ENCODE results near the gene WDR35. TPM values are rescaled to one million over a fixed set of nuclear protein-coding genes. Genes with fewer than 3 reads are reported as not detected.

The WDR35 gene
- total and polyA plus RNA-seq, 2 donors (not counting 3 experiments of a cell fraction or from before 2014, with no cell fraction given): 3.6 to 8.0 TPM

DNA sequence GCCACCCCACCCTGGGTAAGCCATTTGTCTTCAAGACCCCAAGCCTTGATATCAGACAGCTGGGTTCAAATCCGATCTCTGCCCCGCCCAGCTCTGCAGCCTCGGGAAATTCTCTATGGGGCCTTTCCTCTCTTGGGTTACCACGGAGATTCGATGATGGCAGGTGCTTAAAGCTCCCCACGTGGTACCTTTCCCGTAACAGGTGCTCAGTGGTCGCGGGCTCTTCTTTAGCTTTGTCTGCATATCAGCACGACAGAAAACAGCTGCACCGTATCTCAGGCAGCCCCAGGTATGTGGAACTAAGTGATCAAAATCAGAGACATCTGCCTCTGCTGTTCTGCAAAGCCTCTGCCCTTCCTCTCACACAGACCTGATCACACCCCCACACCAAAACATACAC, 125.5 kb downstream of the WDR35 start:
- dilution Hi-C loops (cut with MboI; ENCODE audit: extremely low pct_ligation_motif_present, low sequenced_read_pairs): no loop called here
- no TSS peak for BruUV-seq (replicated peaks)

More for the DNA sequence above, 125.5 kb downstream of the WDR35 start:
- Histone ChIP-seq H3K9me1 (replicated peaks; ENCODE audit: control insufficient read depth, extremely low read depth, insufficient read depth, low read length) (no peaks in the 10 kb centered on the region), H3K9me3 (replicated peaks; ENCODE audit: control insufficient read depth, insufficient read depth, low read length) (no peaks in the 10 kb centered on the region), H3K27me3 (ENCODE audit: control insufficient read depth in 2 of 2, insufficient read depth in 2 of 2, low read length in 2 of 2) (no peaks in the 10 kb centered on the region), H3K27ac (ENCODE audit: insufficient read depth, low read depth, low read length) (no peak overlapping the region), H3K4me2 (ENCODE audit: insufficient read depth, low read length) (no peak overlapping the region), H3K9ac (replicated peaks; ENCODE audit: extremely low read depth, insufficient read depth, low read length) (no peak overlapping the region), H3K4me1 (ENCODE audit: control insufficient read depth, extremely low read depth, insufficient read depth, low read length) (peaks cover 5% of the 10 kb centered on the region), H3K4me3 (replicated peaks in 1 of 3; ENCODE audit: insufficient read depth in 1 of 3, low read depth in 1 of 3, low read length in 3 of 3) (no peak overlapping the region), H3K36me3 (ENCODE audit: control insufficient read depth in 2 of 2, extremely low read depth in 1 of 2, insufficient read depth in 2 of 2, low read length in 2 of 2) (no peaks in the 10 kb centered on the region), H4K20me1 (replicated peaks; ENCODE audit: control insufficient read depth, extremely low read depth, insufficient read depth, low read length) (no peaks in the 10 kb centered on the region), H2AFZ (ENCODE audit: low read depth, low read length) (no peak overlapping the region), H3K79me2 (ENCODE audit: control insufficient read depth, insufficient read depth, low read length) (no peaks in the 10 kb centered on the region)
- intact Hi-C loops (cut with micrococcal nuclease): no loop called here
- no peak for DNase-seq (ENCODE audit: low read depth, low spot score)
- POLR2A ChIA-PET: no interaction called here
- TF ChIP-seq POLR2AphosphoS5 (IDR thresholded peaks at IDR 0.05; ENCODE audit: insufficient read depth, low read depth, low read length): no peak
- no peak for TF ChIP-seq POLR2A (IDR thresholded peaks at IDR 0.05; ENCODE audit: low read depth, low read length)
- TF ChIP-seq, protein P1, sequence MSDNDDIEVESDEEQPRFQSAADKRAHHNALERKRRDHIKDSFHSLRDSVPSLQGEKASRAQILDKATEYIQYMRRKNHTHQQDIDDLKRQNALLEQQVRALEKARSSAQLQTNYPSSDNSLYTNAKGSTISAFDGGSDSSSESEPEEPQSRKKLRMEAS (IDR thresholded peaks at IDR 0.05; ENCODE audit: insufficient read depth, insufficient read length): no peak
- no peak for TF ChIP-seq MYC (IDR thresholded peaks at IDR 0.05; ENCODE audit: low read depth, low read length)
- no peak for TF ChIP-seq GATA2 (IDR thresholded peaks at IDR 0.05; ENCODE audit: insufficient read depth, insufficient read length, low read depth, low read length)
- TF ChIP-seq JUN (IDR thresholded peaks at IDR 0.05; ENCODE audit: borderline replicate concordance, insufficient read depth, insufficient read length, low read depth): no peak
- TF ChIP-seq, protein P2, sequence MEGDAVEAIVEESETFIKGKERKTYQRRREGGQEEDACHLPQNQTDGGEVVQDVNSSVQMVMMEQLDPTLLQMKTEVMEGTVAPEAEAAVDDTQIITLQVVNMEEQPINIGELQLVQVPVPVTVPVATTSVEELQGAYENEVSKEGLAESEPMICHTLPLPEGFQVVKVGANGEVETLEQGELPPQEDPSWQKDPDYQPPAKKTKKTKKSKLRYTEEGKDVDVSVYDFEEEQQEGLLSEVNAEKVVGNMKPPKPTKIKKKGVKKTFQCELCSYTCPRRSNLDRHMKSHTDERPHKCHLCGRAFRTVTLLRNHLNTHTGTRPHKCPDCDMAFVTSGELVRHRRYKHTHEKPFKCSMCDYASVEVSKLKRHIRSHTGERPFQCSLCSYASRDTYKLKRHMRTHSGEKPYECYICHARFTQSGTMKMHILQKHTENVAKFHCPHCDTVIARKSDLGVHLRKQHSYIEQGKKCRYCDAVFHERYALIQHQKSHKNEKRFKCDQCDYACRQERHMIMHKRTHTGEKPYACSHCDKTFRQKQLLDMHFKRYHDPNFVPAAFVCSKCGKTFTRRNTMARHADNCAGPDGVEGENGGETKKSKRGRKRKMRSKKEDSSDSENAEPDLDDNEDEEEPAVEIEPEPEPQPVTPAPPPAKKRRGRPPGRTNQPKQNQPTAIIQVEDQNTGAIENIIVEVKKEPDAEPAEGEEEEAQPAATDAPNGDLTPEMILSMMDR (IDR thresholded peaks at IDR 0.05; ENCODE audit: extremely low read depth in 1 of 2, insufficient read depth in 1 of 2, low read depth in 1 of 2, low read length in 2 of 2): no peak
- TF ChIP-seq EZH2 (IDR thresholded peaks at IDR 0.05; ENCODE audit: borderline replicate concordance, low read depth, low read length, severe bottlenecking): no peak
- no peak for TF ChIP-seq FOS (IDR thresholded peaks at IDR 0.05; ENCODE audit: borderline replicate concordance, insufficient read depth, low read length)
- no peak for FAIRE-seq
- CTCF ChIA-PET: interaction anchor here (0.8 to 4.1 kb wide), 4 partner anchors 495 to 1428 kb away, joined by 3 to 50 read pairs (median 12); no protein-coding TSS in a partner anchor
